CD8-positive, alpha-beta memory T cell (primary cell): Measurements from ENCODE around the gene CAPN15. TPM values are rescaled to one million over a fixed set of nuclear protein-coding genes. Genes with fewer than 3 reads are reported as not detected.
A peak's percentile ranks its signal among the peaks of the same experiment; 100 is the strongest.
"Not testable (repeated sequence)": the region's sequence is repeated elsewhere in the genome, so short reads cannot be mapped to it uniquely, and the experiment has no call there.

Source experiments
- CTCF ChIA-PET: fragments of 350-600 bp; sonication (Branson Sonifier 250); formaldehyde crosslinking; loops from one replicate; lab custom pipeline; 2021; ENCODE audit warnings: antibody characterized with exemption; lab: Charles Lee
- POLR2A ChIA-PET: fragments of 350-600 bp; sonication (Branson Sonifier 250); formaldehyde crosslinking; loops from one replicate; lab custom pipeline; 2021; ENCODE audit warnings: antibody characterized with exemption; lab: Charles Lee
- DNase-seq, 5 donors: peaks; one replicate each; pipeline versions ENCODE4 v3.0.0 to v3.0.0-alpha.2; 2020 to 2022; ENCODE audit warnings: mixed read lengths in 1 of 5
- H3K27ac ChIP-seq: one replicate; pipeline ENCODE4 v1.7.0; 2013; ENCODE audit warnings: low read depth, mild to moderate bottlenecking, low read length, moderate library complexity
- H3K27me3 ChIP-seq: 2 replicates; pipeline ENCODE4 v1.7.0; 2013; ENCODE audit warnings: low read length, mild to moderate bottlenecking; ENCODE audit not compliant: insufficient read depth, poor library complexity, severe bottlenecking
- H3K36me3 ChIP-seq: 2 replicates; pipeline ENCODE4 v1.7.0; 2013; ENCODE audit warnings: mild to moderate bottlenecking, low read length, moderate library complexity; ENCODE audit not compliant: insufficient read depth
- H3K4me1 ChIP-seq: 2 replicates; pipeline ENCODE4 v1.7.0; 2013; ENCODE audit warnings: mild to moderate bottlenecking, low read length, moderate library complexity; ENCODE audit not compliant: insufficient read depth
- H3K4me3 ChIP-seq: 2 replicates; pipeline ENCODE4 v1.7.0; 2013; ENCODE audit warnings: mild to moderate bottlenecking, low read length
- H3K9me3 ChIP-seq: 2 replicates; pipeline ENCODE4 v1.7.0; 2013; ENCODE audit warnings: mild to moderate bottlenecking, low read length
- H3K27ac Mint-ChIP-seq, 8 donors: one replicate each; pipeline ENCODE4 v1.8.0; 2020 to 2021; ENCODE audit warnings: mixed read lengths in 8 of 8, mild to moderate bottlenecking in 6 of 8, inconsistent platforms in 3 of 8, moderate library complexity in 3 of 8
- H3K27me3 Mint-ChIP-seq, 2 donors: one replicate each; pipeline ENCODE4 v1.8.0; 2020 to 2021; ENCODE audit warnings: mixed read lengths in 2 of 2, mild to moderate bottlenecking in 1 of 2, moderate library complexity in 1 of 2
- H3K36me3 Mint-ChIP-seq, 3 donors: one replicate each; pipeline ENCODE4 v1.8.0; 2020 to 2021; ENCODE audit warnings: mixed read lengths in 3 of 3, inconsistent platforms in 1 of 3, mild to moderate bottlenecking in 1 of 3
- H3K4me1 Mint-ChIP-seq, 3 donors: one replicate each; pipeline ENCODE4 v1.8.0; 2020 to 2021; ENCODE audit warnings: mixed read lengths in 3 of 3, inconsistent platforms in 1 of 3, mild to moderate bottlenecking in 1 of 3
- H3K4me3 Mint-ChIP-seq, 7 donors: one replicate each; pipeline ENCODE4 v1.8.0; 2020 to 2021; ENCODE audit warnings: mixed read lengths in 7 of 7, mild to moderate bottlenecking in 6 of 7, moderate library complexity in 4 of 7, inconsistent platforms in 2 of 7
- H3K9me3 Mint-ChIP-seq, 5 donors: one replicate each; pipeline ENCODE4 v1.8.0; 2020 to 2022; ENCODE audit warnings: mixed read lengths in 5 of 5, mild to moderate bottlenecking in 3 of 5, moderate library complexity in 2 of 5, inconsistent platforms in 1 of 5
- polyA plus RNA-seq: library from polyadenylated mRNA; unstranded; fragments of 300-500 nt; fragmentation: Illumina TruSeq; gene quantifications from one replicate; pipeline ENCODE4 v1.2.3, GENCODE V29; 2021
- total RNA-seq, 2 experiments: library from RNA; stranded (reverse); gene quantifications; one replicate each; pipeline ENCODE4 v1.2.3, GENCODE V29; 2021

Gene CAPN15
- total and polyA plus RNA-seq, 3 experiments from 2014 or later = 15.5 to 98.6 (median 91.9) TPM

DNA sequence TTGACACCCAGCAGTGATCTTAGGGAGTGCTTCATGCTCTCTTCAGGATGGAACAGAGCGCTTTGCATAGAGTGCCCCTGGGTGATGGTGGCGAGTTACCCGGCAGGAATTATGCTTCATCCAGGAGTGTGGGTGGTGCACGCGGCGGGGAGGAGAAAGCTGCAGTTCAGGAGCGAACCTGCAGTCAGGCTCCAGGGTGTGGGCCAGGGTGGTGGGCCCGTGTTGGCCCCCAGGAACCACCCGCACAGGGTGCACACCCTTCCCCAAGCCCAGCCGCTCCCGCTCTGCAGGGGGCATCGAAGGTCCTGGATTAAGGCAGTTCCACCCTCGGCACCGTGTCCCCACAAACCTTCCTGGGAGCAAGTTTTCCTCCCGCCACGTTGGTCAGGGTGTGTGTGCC, 66.3 kb downstream of the CAPN15 start:
- H3K36me3 ChIP-seq = no peaks in the 10 kb centered on the region
- ChIA-PET CTCF (interaction anchor here (1.1 kb wide), 1 partner anchor 74 kb away, joined by 3 read pairs; the partner anchor contains the start of gene RHOT2), POLR2A (interaction anchor here (0.6 kb wide), 1 partner anchor 9 kb away, joined by 3 read pairs; no protein-coding TSS in a partner anchor)
- Mint-ChIP-seq H3K4me1 (peaks cover 26 to 52% (median 30%) of the 10 kb centered on the region in 3 donors), H3K27me3 (no peaks in the 10 kb centered on the region), H3K9me3 (no peaks in the 10 kb centered on the region), H3K4me3 (peak overlapping the region in 2 of 7 donors; percentile 51 to 83), H3K36me3 (peaks cover 0 to 34% (median 0%) of the 10 kb centered on the region in 3 donors), H3K27ac (peak overlapping the region in 2 of 8 donors; percentile 61 to 71)
- no peaks in the 10 kb centered on the region for H3K9me3 ChIP-seq
- H3K4me3 ChIP-seq = no peak overlapping the region
- H3K4me1 ChIP-seq = peaks cover 9% of the 10 kb centered on the region
- DNase-seq = no peak
- H3K27ac ChIP-seq = no peak overlapping the region
- H3K27me3 ChIP-seq = no peaks in the 10 kb centered on the region

GRCh38 chr16:595094-595528, 67.6 kb downstream of the CAPN15 start:
- Histone ChIP-seq H3K27me3 (no peaks in the 10 kb centered on the region), H3K9me3 (no peaks in the 10 kb centered on the region)
- CTCF ChIA-PET = interaction anchor here (1.1 kb wide), 1 partner anchor 15 kb away, joined by 3 read pairs; no protein-coding TSS in a partner anchor

DNA sequence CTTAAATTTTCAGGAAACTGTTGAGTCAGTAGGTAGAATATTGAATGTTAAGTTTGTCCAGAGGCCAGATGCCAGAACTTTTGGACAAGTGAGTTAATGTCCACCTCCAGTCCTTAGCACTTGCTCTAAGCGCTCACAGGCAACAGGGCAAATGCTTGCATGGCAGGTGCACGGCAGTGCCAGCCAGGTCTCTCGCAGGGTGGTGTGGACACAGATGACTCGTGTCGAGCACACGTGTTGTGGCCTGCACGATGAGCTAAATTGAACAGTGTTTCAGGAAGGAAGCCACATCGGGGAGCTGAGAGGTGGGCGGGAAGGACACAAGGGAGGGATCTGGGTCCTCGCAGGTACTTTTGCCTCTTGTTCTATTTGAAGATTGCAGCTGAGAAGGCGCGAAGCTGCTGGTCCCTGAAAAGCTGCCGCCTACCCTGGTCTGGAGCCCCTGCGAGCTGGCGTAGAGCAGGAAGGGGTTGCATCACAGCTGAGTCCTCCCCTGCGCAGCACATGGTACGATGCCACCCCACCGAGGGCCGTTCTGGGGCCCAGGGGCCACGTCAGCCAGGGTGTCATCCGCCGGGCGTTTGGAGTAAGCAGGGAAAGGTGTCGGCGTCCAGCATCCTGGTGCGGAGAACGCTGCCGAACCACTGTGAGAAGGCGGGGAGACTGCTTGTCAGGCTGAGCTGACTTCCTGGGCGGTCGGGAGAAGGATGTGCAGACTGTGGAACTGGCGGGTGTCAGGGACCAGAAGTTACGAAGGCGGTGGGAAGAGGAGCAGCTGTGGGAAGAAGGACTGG, 68.6 kb downstream of the CAPN15 start:
- Mint-ChIP-seq H3K36me3 (peaks cover 0 to 28% (median 0%) of the 10 kb centered on the region in 3 donors), H3K4me1 (peaks cover 20 to 41% (median 22%) of the 10 kb centered on the region in 3 donors), H3K9me3 (no peaks in the 10 kb centered on the region), H3K27ac (peak overlapping the region in 2 of 8 donors; percentile 14 to 44), H3K27me3 (no peaks in the 10 kb centered on the region), H3K4me3 (peak overlapping the region in 1 of 7 donors; percentile 28)
- no peak for DNase-seq
- ChIA-PET CTCF (interaction anchor here (1.1 kb wide), 1 partner anchor 14 kb away, joined by 3 read pairs; no protein-coding TSS in a partner anchor), POLR2A (interaction anchor here (0.8 kb wide), 1 partner anchor 40 kb away, joined by 10 read pairs; the partner anchor contains the start of gene METTL26)
- H3K4me3 ChIP-seq = no peak overlapping the region
- no peaks in the 10 kb centered on the region for H3K36me3 ChIP-seq
- H3K9me3 ChIP-seq = no peaks in the 10 kb centered on the region
- peaks cover 1% of the 10 kb centered on the region for H3K4me1 ChIP-seq
- no peak overlapping the region for H3K27ac ChIP-seq
- no peaks in the 10 kb centered on the region for H3K27me3 ChIP-seq

More at GRCh38 chr16:595094-595528, 67.6 kb downstream of the CAPN15 start:
- Histone ChIP-seq H3K4me3 (no peak overlapping the region), H3K36me3 (no peaks in the 10 kb centered on the region), H3K27ac (no peak overlapping the region), H3K4me1 (peaks cover 9% of the 10 kb centered on the region)
- DNase-seq = no peak
- Mint-ChIP-seq H3K4me1 (peaks cover 26 to 49% (median 30%) of the 10 kb centered on the region in 3 donors), H3K4me3 (no peak overlapping the region), H3K27me3 (no peaks in the 10 kb centered on the region), H3K27ac (peak overlapping the region in 1 of 8 donors; percentile 67), H3K9me3 (no peaks in the 10 kb centered on the region), H3K36me3 (peaks cover 0 to 27% (median 0%) of the 10 kb centered on the region in 3 donors)
- POLR2A ChIA-PET = interaction anchor here (0.8 kb wide), 1 partner anchor 42 kb away, joined by 10 read pairs; the partner anchor contains the start of gene METTL26

- ChIA-PET POLR2A (no interaction called here), CTCF (no interaction called here)
- Histone ChIP-seq H3K4me1 (no peaks in the 10 kb centered on the region), H3K4me3 (no peak overlapping the region), H3K27me3 (no peaks in the 10 kb centered on the region), H3K9me3 (no peaks in the 10 kb centered on the region), H3K27ac (no peak overlapping the region), H3K36me3 (no peaks in the 10 kb centered on the region)
- H3K27ac Mint-ChIP-seq = peak overlapping the region in 1 of 8 donors; percentile 27
- H3K9me3 Mint-ChIP-seq = no peaks in the 10 kb centered on the region
- peak overlapping the region in 1 of 7 donors; percentile 28 for H3K4me3 Mint-ChIP-seq
- H3K4me1 Mint-ChIP-seq = peaks cover 18 to 38% (median 19%) of the 10 kb centered on the region in 3 donors
- no peaks in the 10 kb centered on the region for H3K27me3 Mint-ChIP-seq
- no peak for DNase-seq
- peaks cover 0 to 28% (median 0%) of the 10 kb centered on the region in 3 donors for H3K36me3 Mint-ChIP-seq
These were observed 69.2 kb downstream of the CAPN15 start for GRCh38 chr16:596736-597060.

DNA sequence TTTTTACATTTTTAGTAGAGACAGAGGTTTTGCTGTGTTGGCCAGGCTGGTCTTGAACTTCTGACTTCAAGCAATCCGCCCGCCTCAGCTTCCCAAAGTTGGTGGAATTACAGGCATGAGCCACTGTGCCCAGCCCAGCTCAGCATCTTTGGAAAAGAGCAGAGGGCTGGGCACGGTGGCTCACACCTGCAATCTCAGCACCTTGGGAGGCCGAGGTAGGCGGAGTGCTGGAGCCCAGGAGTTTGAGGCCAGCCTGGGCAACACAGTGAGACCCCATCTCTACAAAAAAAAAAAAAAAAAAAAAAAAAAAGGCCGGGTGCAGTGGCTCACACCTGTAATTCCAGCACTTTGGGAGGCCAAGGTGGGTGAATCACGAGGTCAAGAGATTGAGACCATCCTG, 70.1 kb downstream of the CAPN15 start:
- H3K9me3 Mint-ChIP-seq, H3K27ac Mint-ChIP-seq, POLR2A ChIA-PET, H3K9me3 ChIP-seq, H3K27me3 ChIP-seq, DNase-seq, H3K27me3 Mint-ChIP-seq, CTCF ChIA-PET, H3K4me3 Mint-ChIP-seq, H3K4me1 ChIP-seq, H3K36me3 ChIP-seq, H3K4me3 ChIP-seq, H3K27ac ChIP-seq: not testable (repeated sequence)
- Mint-ChIP-seq H3K4me1 (peaks cover 14 to 30% (median 15%) of the 10 kb centered on the region in 3 donors), H3K36me3 (peaks cover 0 to 28% (median 0%) of the 10 kb centered on the region in 3 donors)

- H3K4me1 ChIP-seq = no peaks in the 10 kb centered on the region
- DNase-seq = no peak
- no peak overlapping the region for H3K27ac ChIP-seq
- no peaks in the 10 kb centered on the region for H3K27me3 ChIP-seq
- CTCF ChIA-PET = no interaction called here
- Mint-ChIP-seq H3K36me3 (peaks cover 0 to 19% (median 0%) of the 10 kb centered on the region in 3 donors), H3K9me3 (no peaks in the 10 kb centered on the region), H3K4me3 (peak overlapping the region in 1 of 7 donors; percentile 48), H3K27ac (no peak overlapping the region), H3K4me1 (peaks cover 17 to 29% (median 20%) of the 10 kb centered on the region in 3 donors), H3K27me3 (no peaks in the 10 kb centered on the region)
- no peaks in the 10 kb centered on the region for H3K9me3 ChIP-seq
- POLR2A ChIA-PET = no interaction called here
- no peaks in the 10 kb centered on the region for H3K36me3 ChIP-seq
- no peak overlapping the region for H3K4me3 ChIP-seq
These were observed 71.6 kb downstream of the CAPN15 start for GRCh38 chr16:598823-599739.

DNA sequence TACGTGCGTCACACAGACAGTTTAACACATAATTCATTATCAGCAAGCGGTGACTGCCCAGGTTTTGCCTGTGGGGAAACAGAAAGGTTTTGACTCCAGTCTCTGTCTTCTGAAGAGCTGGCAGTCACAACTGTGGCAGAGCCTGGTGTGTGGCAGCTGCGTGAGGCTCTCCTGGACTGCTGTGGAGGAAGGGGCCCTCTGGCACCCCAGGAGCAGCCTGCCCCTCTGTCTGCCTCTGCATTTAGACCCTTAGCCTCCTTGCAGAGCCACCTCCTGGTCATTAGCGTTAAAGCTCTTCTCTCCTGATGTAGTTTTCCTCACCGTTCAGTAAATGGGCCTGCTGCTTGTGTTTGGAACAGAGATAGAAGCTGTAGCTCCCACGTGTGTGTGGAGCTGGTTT, 73.3 kb downstream of the CAPN15 start:
- H3K27me3 Mint-ChIP-seq = no peaks in the 10 kb centered on the region
- ChIA-PET POLR2A (no interaction called here), CTCF (interaction anchor here (0.9 to 2.3 kb wide), 2 partner anchors 19 to 22 kb away, joined by 4 to 5 read pairs; no protein-coding TSS in a partner anchor)
- H3K4me1 Mint-ChIP-seq = peaks cover 11 to 20% (median 18%) of the 10 kb centered on the region in 3 donors
- Histone ChIP-seq H3K36me3 (no peaks in the 10 kb centered on the region), H3K4me1 (no peaks in the 10 kb centered on the region), H3K9me3 (no peaks in the 10 kb centered on the region), H3K27ac (no peak overlapping the region), H3K4me3 (no peak overlapping the region), H3K27me3 (no peaks in the 10 kb centered on the region)
- H3K9me3 Mint-ChIP-seq = no peaks in the 10 kb centered on the region
- no peak overlapping the region for H3K27ac Mint-ChIP-seq
- H3K4me3 Mint-ChIP-seq = no peak overlapping the region
- no peak for DNase-seq
- H3K36me3 Mint-ChIP-seq = peaks cover 0 to 16% (median 0%) of the 10 kb centered on the region in 3 donors
